ENCODE data around the gene CFAP90. TPM values are rescaled to one million over a fixed set of nuclear protein-coding genes. Genes with fewer than 3 reads are reported as not detected.
A peak's percentile ranks its signal among the peaks of the same experiment; 100 is the strongest.

The CFAP90 gene
- total RNA-seq, 1 donor from 2014 or later = not detected

DNA sequence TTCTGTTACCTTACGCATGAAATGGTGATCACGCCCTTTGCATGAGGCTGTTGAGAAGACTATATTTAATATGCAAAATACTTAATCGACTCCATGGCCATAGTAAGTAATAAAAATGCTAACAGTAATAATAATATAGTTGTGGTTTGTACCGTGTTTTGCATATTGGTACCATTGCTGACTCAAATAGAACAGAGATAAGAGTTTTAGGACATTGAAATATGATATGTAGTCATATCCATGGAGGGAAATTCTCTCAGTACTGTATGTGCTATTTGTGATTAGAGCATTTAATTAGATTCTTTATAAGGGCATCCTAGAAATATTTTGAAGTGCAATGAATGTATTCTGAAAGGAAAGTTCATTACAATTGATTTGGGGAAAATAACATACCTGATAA is 41.9 kb downstream of the CFAP90 start:
- Mint-ChIP-seq H3K4me3 (no peak overlapping the region), H3K9me3 (no peaks in the 10 kb centered on the region), H3K27ac (no peak overlapping the region), H3K27me3 (ENCODE audit: insufficient read depth, low read depth) (peaks cover 2% of the 10 kb centered on the region), H3K36me3 (no peaks in the 10 kb centered on the region), H3K4me1 (peaks cover 7% of the 10 kb centered on the region)
- H3F3A ChIP-seq (ENCODE audit: low read depth) = no peaks in the 10 kb centered on the region
- H3K27ac ChIP-seq = no peak overlapping the region
- H3K27me3 ChIP-seq = no peaks in the 10 kb centered on the region
- H3K36me3 ChIP-seq = no peaks in the 10 kb centered on the region
- H3K9ac ChIP-seq = no peak overlapping the region
- no peaks in the 10 kb centered on the region for H4K20me1 ChIP-seq (ENCODE audit: low read depth)
- no peaks in the 10 kb centered on the region for H3K4me1 ChIP-seq
- H3K9me3 ChIP-seq (ENCODE audit: low read depth) = no peaks in the 10 kb centered on the region
- TF ChIP-seq EZH2 (IDR thresholded peaks at IDR 0.05) (no peak), EZH2phosphoT487 (IDR thresholded peaks at IDR 0.05) (no peak)
- TF ChIP-seq, protein P1, sequence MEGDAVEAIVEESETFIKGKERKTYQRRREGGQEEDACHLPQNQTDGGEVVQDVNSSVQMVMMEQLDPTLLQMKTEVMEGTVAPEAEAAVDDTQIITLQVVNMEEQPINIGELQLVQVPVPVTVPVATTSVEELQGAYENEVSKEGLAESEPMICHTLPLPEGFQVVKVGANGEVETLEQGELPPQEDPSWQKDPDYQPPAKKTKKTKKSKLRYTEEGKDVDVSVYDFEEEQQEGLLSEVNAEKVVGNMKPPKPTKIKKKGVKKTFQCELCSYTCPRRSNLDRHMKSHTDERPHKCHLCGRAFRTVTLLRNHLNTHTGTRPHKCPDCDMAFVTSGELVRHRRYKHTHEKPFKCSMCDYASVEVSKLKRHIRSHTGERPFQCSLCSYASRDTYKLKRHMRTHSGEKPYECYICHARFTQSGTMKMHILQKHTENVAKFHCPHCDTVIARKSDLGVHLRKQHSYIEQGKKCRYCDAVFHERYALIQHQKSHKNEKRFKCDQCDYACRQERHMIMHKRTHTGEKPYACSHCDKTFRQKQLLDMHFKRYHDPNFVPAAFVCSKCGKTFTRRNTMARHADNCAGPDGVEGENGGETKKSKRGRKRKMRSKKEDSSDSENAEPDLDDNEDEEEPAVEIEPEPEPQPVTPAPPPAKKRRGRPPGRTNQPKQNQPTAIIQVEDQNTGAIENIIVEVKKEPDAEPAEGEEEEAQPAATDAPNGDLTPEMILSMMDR (IDR thresholded peaks at IDR 0.05) = no peak
- H3K4me3 ChIP-seq = no peak overlapping the region
- H3K79me2 ChIP-seq (ENCODE audit: low read depth) = no peaks in the 10 kb centered on the region
- H2AFZ ChIP-seq (replicated peaks) = no peak overlapping the region
- no peak overlapping the region for H3K4me2 ChIP-seq
- DNase-seq (ENCODE audit: low spot score) = no peak

DNA sequence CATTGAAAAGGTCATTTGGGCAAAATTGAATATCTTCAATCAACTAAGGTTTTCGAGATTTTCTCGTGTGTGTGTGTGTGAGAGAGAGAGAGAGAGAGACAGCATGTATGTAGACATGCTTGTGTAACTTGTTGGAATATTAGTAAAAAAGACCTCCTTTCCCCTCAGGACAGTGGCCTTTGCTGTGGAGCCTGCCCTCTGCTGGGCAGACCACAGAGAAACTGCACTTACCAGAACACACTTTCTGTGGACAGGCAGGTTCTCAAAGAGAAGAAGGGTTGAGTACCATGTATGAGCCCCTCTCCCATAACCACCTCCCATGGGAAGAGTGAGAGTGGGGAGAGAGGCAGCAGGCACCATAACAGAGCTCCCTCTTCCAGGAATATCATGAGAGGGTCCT is 45.6 kb downstream of the CFAP90 start:
- peak; percentile 26 for DNase-seq (ENCODE audit: low spot score)

DNA sequence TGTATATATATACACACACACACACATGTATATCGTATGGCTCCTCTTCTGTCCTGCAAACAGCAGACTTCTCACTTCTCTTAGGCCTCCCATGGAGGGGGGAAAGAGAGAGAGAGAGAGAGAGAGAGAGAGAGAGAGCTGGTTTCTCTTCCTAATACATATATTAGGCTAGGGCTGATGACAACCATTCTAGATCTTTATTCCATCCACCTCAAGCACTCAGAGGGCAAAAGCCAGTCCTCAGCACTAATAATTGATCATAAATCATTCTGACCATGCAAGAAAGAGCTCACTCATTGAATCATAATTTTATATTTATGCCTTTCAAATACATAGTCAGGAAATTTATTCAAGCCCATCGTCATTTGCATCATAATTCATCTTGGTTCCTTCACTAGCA is 47.0 kb downstream of the CFAP90 start:
- Histone ChIP-seq H4K20me1 (ENCODE audit: low read depth) (no peaks in the 10 kb centered on the region), H3K27ac (no peak overlapping the region), H3F3A (ENCODE audit: low read depth) (no peaks in the 10 kb centered on the region), H3K79me2 (ENCODE audit: low read depth) (no peaks in the 10 kb centered on the region), H3K4me3 (no peak overlapping the region), H3K4me2 (no peak overlapping the region), H3K9me3 (ENCODE audit: low read depth) (no peaks in the 10 kb centered on the region), H3K27me3 (no peaks in the 10 kb centered on the region), H2AFZ (replicated peaks) (no peak overlapping the region), H3K36me3 (no peaks in the 10 kb centered on the region), H3K4me1 (no peaks in the 10 kb centered on the region), H3K9ac (no peak overlapping the region)
- Mint-ChIP-seq H3K4me1 (no peaks in the 10 kb centered on the region), H3K4me3 (no peak overlapping the region), H3K36me3 (no peaks in the 10 kb centered on the region), H3K27me3 (ENCODE audit: insufficient read depth, low read depth) (peaks cover 2% of the 10 kb centered on the region), H3K9me3 (peaks cover 3% of the 10 kb centered on the region), H3K27ac (no peak overlapping the region)
- DNase-seq (ENCODE audit: low spot score) = no peak
- TF ChIP-seq EZH2phosphoT487 (IDR thresholded peaks at IDR 0.05) (no peak), EZH2 (IDR thresholded peaks at IDR 0.05) (no peak)
- TF ChIP-seq, protein P1 (IDR thresholded peaks at IDR 0.05) = no peak

More for the DNA sequence above, 45.6 kb downstream of the CFAP90 start:
- Histone ChIP-seq H3K4me2 (no peak overlapping the region), H3K27ac (no peak overlapping the region), H3K9ac (no peak overlapping the region), H3K27me3 (no peaks in the 10 kb centered on the region), H3K4me3 (no peak overlapping the region), H3F3A (ENCODE audit: low read depth) (no peaks in the 10 kb centered on the region), H3K4me1 (no peaks in the 10 kb centered on the region), H4K20me1 (ENCODE audit: low read depth) (no peaks in the 10 kb centered on the region), H2AFZ (replicated peaks) (no peak overlapping the region), H3K36me3 (no peaks in the 10 kb centered on the region), H3K9me3 (ENCODE audit: low read depth) (no peaks in the 10 kb centered on the region), H3K79me2 (ENCODE audit: low read depth) (no peaks in the 10 kb centered on the region)
- H3K27ac Mint-ChIP-seq = no peak overlapping the region
- TF ChIP-seq, protein P1 (IDR thresholded peaks at IDR 0.05) = peak; percentile 53
- no peak for TF ChIP-seq EZH2 (IDR thresholded peaks at IDR 0.05)
- TF ChIP-seq EZH2phosphoT487 (IDR thresholded peaks at IDR 0.05) = no peak
- H3K4me1 Mint-ChIP-seq = no peaks in the 10 kb centered on the region
- H3K9me3 Mint-ChIP-seq = no peaks in the 10 kb centered on the region
- H3K4me3 Mint-ChIP-seq = no peak overlapping the region
- H3K27me3 Mint-ChIP-seq (ENCODE audit: insufficient read depth, low read depth) = peaks cover 4% of the 10 kb centered on the region
- H3K36me3 Mint-ChIP-seq = no peaks in the 10 kb centered on the region

Data from neural progenitor cell (in vitro differentiated cells).